ENCODE data around the gene GATD1. TPM values are rescaled to one million over a fixed set of nuclear protein-coding genes. Genes with fewer than 3 reads are reported as not detected.
A peak's percentile ranks its signal among the peaks of the same experiment; 100 is the strongest.

GATD1 gene
- total RNA-seq, 1 experiment from 2014 or later: 88.7 TPM

GRCh38 chr11:764322-765024, 12.8 kb downstream of the GATD1 start:
- peaks cover 24 to 56% of the 10 kb centered on the region in 2 experiments for H3K36me3 ChIP-seq (ENCODE audit: control insufficient read depth in 1 of 2, insufficient read depth in 2 of 2, low read length in 2 of 2)
- ChIA-PET RAD21 (ENCODE audit: low non-redundant PET in 1 of 2, low total read pairs in 2 of 2, uncharacterized antibody in 2 of 2, unreplicated experiment in 2 of 2) (no interaction called here), CTCF (no interaction called here), POLR2A (interaction anchor here (1.6 to 1.9 kb wide), 2 partner anchors 31 to 55 kb away, joined by 4 to 5 read pairs; partner anchors contain the start of gene PNPLA2)
- H3K27ac ChIP-seq (ENCODE audit: low read depth, low read length): peak overlapping the region; percentile 45
- H2AFZ ChIP-seq (ENCODE audit: low read depth, low read length, poor library complexity, severe bottlenecking): no peak overlapping the region
- H3K4me2 ChIP-seq (ENCODE audit: low read length): no peak overlapping the region
- H3K4me3 ChIP-seq (replicated peaks in 1 of 2; ENCODE audit: low read depth in 1 of 2, low read length in 2 of 2): no peak overlapping the region
- no TSS peak for BruUV-seq (replicated peaks)
- H4K20me1 ChIP-seq (ENCODE audit: insufficient read depth): peaks cover 5% of the 10 kb centered on the region; the same call in 1 of the 2 replicates
- peak; percentile 43 for TF ChIP-seq POLR2AphosphoS5 (IDR thresholded peaks at IDR 0.05; ENCODE audit: low read depth, low read length)
- no peak for TF ChIP-seq ZNF274 (IDR thresholded peaks at IDR 0.05; ENCODE audit: low read depth, low read length)
- no peak for TF ChIP-seq YY1 (IDR thresholded peaks at IDR 0.05; ENCODE audit: extremely low read depth, insufficient replicate concordance, low read depth, low read length)
- H3K4me1 ChIP-seq (ENCODE audit: control insufficient read depth in 1 of 2, insufficient read depth in 2 of 2, low read length in 2 of 2): peaks cover 20 to 48% of the 10 kb centered on the region in 2 experiments
- peak overlapping the region; percentile 63 for H3K9ac ChIP-seq (ENCODE audit: low read length)
- ATAC-seq: no peak
- H3K9me3 ChIP-seq (ENCODE audit: control insufficient read depth in 1 of 2, insufficient read depth in 1 of 2, low read depth in 1 of 2, low read length in 2 of 2): no peaks in the 10 kb centered on the region
- intact Hi-C loops (cut with micrococcal nuclease): loop anchor here (1.0 to 2.0 kb wide), 3 partner anchors 36 to 101 kb away; no protein-coding TSS in a partner anchor
- no peak for DNase-seq (ENCODE audit: low read depth, low spot score)
- no peaks in the 10 kb centered on the region for H3K27me3 ChIP-seq (ENCODE audit: insufficient read depth, low read length)
- H3K79me2 ChIP-seq (ENCODE audit: insufficient read depth, low read length): peaks cover 9% of the 10 kb centered on the region; the same call in 1 of the 2 replicates
- no peaks in the 10 kb centered on the region for H3K9me2 ChIP-seq (ENCODE audit: insufficient read depth)

GRCh38 chr11:763549-764321, 13.6 kb downstream of the GATD1 start:
- intact Hi-C loops (cut with micrococcal nuclease): loop anchor here (2.0 kb wide), 1 partner anchor 35 kb away; no protein-coding TSS in a partner anchor
- Histone ChIP-seq H3K79me2 (ENCODE audit: insufficient read depth, low read length) (peaks cover 9% of the 10 kb centered on the region; the same call in 1 of the 2 replicates), H3K36me3 (ENCODE audit: control insufficient read depth in 1 of 2, insufficient read depth in 2 of 2, low read length in 2 of 2) (peaks cover 31 to 56% of the 10 kb centered on the region in 2 experiments), H2AFZ (ENCODE audit: low read depth, low read length, poor library complexity, severe bottlenecking) (no peak overlapping the region), H3K27me3 (ENCODE audit: insufficient read depth, low read length) (no peaks in the 10 kb centered on the region), H4K20me1 (ENCODE audit: insufficient read depth) (peaks cover 5% of the 10 kb centered on the region; the same call in 1 of the 2 replicates), H3K9me3 (ENCODE audit: control insufficient read depth in 1 of 2, insufficient read depth in 1 of 2, low read depth in 1 of 2, low read length in 2 of 2) (no peaks in the 10 kb centered on the region), H3K9me2 (ENCODE audit: insufficient read depth) (no peaks in the 10 kb centered on the region), H3K27ac (ENCODE audit: low read depth, low read length) (peak overlapping the region; percentile 45), H3K4me3 (replicated peaks in 1 of 2; ENCODE audit: low read depth in 1 of 2, low read length in 2 of 2) (0 out of 4 replicates have a peak overlapping the region, but pooled peaks of 1 of the 2 experiments have one; percentile 18), H3K4me1 (ENCODE audit: control insufficient read depth in 1 of 2, insufficient read depth in 2 of 2, low read length in 2 of 2) (peaks cover 20 to 48% of the 10 kb centered on the region in 2 experiments), H3K4me2 (ENCODE audit: low read length) (peak overlapping the region; percentile 74), H3K9ac (ENCODE audit: low read length) (peak overlapping the region; percentile 63)
- ChIA-PET RAD21 (ENCODE audit: low non-redundant PET in 1 of 2, low total read pairs in 2 of 2, uncharacterized antibody in 2 of 2, unreplicated experiment in 2 of 2) (interaction anchor here in 1 of 2 experiments (0.7 kb wide), 1 partner anchor 357 kb away, joined by 4 read pairs; no protein-coding TSS in a partner anchor), POLR2A (interaction anchor here (0.6 to 2.5 kb wide), 5 partner anchors 13 to 1224 kb away, joined by 4 to 9 read pairs (median 5); partner anchors contain the start of gene PNPLA2), CTCF (interaction anchor here (0.8 to 1.9 kb wide), 5 partner anchors 11 to 67 kb away, joined by 3 to 10 read pairs (median 4); partner anchors contain the start of gene TALDO1)
- TF ChIP-seq SIN3A (IDR thresholded peaks at IDR 0.05; ENCODE audit: low read depth) (no peak), CEBPB (IDR thresholded peaks at IDR 0.05; ENCODE audit: low read depth) (no peak), CTCF (IDR thresholded peaks at IDR 0.05 in 2 of 3, conservative IDR thresholded peaks at IDR 0.05 in 1 of 3; ENCODE audit: borderline replicate concordance in 1 of 3, insufficient read depth in 1 of 3, low read depth in 2 of 3, low read length in 2 of 3) (0 out of 6 replicates have a peak, but pooled peaks of 1 of the 3 experiments have one; percentile 10), EZH2 (IDR thresholded peaks at IDR 0.05) (no peak), POLR2AphosphoS5 (IDR thresholded peaks at IDR 0.05; ENCODE audit: low read depth, low read length) (peak; percentile 24; the same call in 1 of the 2 replicates), TCF7L2 (IDR thresholded peaks at IDR 0.05; ENCODE audit: borderline replicate concordance, extremely low read depth, insufficient read depth, insufficient read length) (no peak), ZNF274 (IDR thresholded peaks at IDR 0.05; ENCODE audit: low read depth, low read length) (no peak), JUND (IDR thresholded peaks at IDR 0.05) (no peak)
- ATAC-seq (peak; percentile 13; the same call in 1 of the 2 replicates), DNase-seq (ENCODE audit: low read depth, low spot score) (no peak)
- no TSS peak for BruUV-seq (replicated peaks)
